Omental fat pad (tissue), 4 donors: ENCODE results near the gene NOL6. TPM values are rescaled to one million over a fixed set of nuclear protein-coding genes. Genes with fewer than 3 reads are reported as not detected.
A peak's percentile ranks its signal among the peaks of the same experiment; 100 is the strongest.

ENCODE experiments used
- ATAC-seq: fragments of 150-250 bp; one replicate; pipeline ENCODE4 v1.9.1; 2016; ENCODE audit warnings: mild to moderate bottlenecking, moderate library complexity; ENCODE audit not compliant: low FRiP score
- DNase-seq: peaks from one replicate; pipeline ENCODE4 v3.0.0-alpha.2; 2019; ENCODE audit warnings: low spot score
- total RNA-seq, 4 donors: library from RNA; depleted of rRNA; stranded (reverse); fragments of >200 nt; gene quantifications; one replicate each; pipeline ENCODE4 v1.1.0, GENCODE V29; 2016
- TF ChIP-seq, protein P1 (sequence below), 3 donors: fragments of 450-650 bp; IDR thresholded peaks; one replicate each; pipeline ENCODE4 v1.5.1; 2016 to 2017; ENCODE audit warnings: antibody characterized with exemption in 3 of 3, mild to moderate bottlenecking in 3 of 3, moderate library complexity in 2 of 3

Gene NOL6
- total RNA-seq, 4 donors from 2014 or later, result 19.1 to 76.7 (median 21.4) TPM

DNA sequence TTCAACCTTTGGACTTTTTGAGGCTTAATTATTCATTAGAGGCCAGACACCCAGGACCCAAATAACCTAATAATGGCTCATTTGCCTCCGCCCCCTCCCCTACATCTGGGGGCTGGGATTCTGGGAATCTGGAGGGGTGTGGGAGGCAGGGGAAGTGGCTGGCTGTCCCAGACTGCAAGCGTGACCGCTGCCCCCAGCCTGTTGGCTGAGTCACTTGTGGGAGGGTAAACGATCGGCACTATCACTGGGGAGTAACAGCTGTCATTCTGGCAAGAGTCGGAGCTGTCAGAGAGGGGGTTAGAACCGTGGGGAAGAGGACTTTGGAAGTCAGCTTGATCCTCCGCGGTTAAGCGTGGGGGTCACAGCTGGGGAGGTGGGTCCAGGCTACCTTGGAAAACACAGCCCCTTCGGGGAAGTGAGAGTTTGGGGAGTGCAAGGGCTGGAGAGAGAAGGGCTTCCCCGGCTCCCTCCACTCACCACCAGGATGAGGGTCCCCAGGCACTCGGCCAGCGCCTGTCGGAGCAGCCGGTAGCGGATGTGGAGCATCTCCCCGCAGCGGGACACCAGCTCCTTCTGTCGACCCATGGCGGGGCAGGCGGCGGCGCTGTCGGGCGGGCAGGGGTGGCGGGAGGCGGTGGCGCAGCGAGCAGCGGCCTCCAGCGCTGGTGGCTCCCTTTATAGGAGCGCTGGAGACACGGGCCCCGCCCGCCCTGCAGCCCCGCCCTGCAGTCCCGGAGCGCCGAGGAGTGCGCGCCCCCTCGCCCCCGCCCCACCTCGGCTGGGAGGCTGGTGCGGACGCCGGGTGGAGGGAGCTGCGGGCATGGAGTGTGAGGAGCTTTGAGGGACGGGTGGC lies 26.6 kb downstream of the NOL6 start, which contains the start of gene AQP3:
Gene AQP3 (minus strand): TSS at position 648 of the 853 bp plus-strand sequence. CDS start 63 bp downstream, at position 585.
- no peak for DNase-seq
- TF ChIP-seq, protein P1, sequence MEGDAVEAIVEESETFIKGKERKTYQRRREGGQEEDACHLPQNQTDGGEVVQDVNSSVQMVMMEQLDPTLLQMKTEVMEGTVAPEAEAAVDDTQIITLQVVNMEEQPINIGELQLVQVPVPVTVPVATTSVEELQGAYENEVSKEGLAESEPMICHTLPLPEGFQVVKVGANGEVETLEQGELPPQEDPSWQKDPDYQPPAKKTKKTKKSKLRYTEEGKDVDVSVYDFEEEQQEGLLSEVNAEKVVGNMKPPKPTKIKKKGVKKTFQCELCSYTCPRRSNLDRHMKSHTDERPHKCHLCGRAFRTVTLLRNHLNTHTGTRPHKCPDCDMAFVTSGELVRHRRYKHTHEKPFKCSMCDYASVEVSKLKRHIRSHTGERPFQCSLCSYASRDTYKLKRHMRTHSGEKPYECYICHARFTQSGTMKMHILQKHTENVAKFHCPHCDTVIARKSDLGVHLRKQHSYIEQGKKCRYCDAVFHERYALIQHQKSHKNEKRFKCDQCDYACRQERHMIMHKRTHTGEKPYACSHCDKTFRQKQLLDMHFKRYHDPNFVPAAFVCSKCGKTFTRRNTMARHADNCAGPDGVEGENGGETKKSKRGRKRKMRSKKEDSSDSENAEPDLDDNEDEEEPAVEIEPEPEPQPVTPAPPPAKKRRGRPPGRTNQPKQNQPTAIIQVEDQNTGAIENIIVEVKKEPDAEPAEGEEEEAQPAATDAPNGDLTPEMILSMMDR (IDR thresholded peaks at IDR 0.05), result no peak

DNA sequence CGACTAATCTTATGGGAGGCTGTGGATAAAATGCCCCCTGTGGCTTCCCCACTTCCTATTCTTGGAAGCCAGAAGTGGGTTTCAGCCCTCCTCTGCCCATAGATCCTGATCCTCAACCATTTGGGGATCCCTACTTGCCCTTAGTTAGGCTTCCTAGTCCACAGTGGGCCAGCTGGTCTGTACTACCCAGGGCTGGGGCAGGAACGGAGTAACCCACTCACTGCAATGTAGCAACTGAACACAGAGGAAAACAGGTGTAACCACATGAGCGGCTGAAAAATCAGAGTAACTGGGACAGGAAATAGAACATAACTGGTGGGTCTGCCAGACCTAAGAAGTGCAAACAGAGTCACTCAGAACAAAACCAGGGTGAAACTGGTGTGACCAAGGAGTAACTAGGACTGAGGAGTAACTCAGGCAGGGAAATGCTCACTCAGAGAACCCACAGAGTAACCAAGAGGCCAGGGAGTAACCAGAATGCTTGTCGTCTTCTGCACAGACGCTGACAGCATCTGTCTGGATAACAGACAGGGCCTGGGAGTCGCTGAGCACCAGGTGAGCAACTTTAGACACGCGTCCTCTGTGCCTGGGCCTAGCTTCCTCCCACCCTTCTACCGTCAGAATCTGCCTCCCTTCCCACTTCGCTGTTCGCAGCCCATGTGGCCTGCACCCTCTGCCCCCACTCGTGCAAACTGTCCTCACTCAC lies 27.3 kb downstream of the NOL6 start:
- TF ChIP-seq, protein P1 (IDR thresholded peaks at IDR 0.05), result no peak
- peak; percentile 27 for ATAC-seq
- DNase-seq, result no peak

More for the DNA sequence above, 26.6 kb downstream of the NOL6 start, which contains the start of gene AQP3:
- ATAC-seq, result peak; percentile 83

DNA sequence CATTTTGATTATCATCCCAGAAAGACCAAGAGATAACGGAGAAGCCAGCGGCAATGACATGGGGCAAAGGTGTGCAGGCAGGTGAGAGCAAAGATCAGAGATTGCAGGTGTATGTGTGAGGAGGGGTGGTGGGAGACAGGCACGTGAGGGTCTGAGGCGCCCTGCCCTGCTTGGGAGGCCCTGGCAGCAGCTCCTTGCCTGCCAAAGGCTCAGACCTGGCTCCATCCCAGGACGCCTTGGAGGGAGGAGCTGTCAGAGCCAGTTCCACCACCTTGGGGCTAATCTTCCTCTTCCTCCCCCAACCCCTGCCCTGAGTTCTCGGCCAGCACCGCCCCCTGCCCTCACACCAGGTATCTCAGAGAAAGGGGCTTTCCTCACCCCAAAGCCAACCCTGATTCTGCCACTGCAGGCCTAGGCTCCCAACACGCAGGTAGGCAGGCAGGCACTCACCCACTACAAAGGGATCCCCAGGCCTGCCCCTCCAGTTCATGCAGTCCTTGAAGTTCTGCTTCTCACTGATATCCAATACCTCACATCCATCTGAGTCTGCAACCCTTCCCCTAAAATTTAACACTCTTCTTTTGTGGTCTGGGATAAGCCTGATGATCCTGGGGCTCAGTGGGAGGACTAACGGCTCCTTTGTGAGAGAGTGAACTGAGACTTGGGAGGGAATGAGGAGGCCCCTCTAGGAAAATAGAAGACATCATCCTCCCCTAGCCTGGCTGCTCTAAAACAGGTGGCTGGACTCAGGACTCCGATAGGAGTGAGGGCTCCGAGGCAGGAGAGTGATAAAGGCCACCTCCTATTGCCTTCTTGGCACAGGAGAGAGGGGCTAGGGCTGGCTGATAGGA lies 28.1 kb downstream of the NOL6 start:
- ATAC-seq (no peak), DNase-seq (no peak)
- TF ChIP-seq, protein P1 (IDR thresholded peaks at IDR 0.05), result no peak

DNA sequence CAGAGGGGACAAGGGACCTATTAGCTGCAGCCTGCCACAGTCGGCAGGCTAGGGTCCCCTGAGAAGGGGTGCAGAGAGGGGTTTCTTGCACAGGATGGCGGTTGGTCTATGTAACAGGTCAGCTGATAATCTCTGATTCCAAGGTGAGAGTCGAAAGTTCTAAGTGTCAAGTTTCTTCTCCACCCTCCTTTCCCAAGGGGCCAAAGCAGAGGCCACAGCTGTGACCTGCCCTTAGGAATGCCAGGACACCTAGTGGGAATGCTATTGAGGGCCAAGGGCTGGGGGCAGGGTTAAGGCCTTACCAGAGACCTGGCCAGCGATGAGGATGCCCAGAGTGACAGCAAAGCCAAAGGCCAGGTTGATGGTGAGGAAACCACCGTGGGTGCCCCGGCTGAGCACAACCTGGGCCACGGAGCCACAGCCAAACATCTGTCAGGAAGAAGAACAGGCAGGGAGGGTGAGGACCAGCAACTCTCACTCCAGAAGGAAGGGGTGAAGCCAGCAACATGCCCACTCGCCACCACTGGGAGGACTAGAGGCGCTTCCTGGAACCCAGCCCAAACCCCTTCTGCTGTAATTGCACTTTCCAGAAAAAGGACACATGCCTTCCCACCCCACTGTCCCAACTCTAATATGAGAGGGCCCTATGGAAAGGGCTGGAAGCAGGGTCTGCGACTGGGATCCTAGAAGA lies 30.1 kb downstream of the NOL6 start:
- no peak for DNase-seq

DNA sequence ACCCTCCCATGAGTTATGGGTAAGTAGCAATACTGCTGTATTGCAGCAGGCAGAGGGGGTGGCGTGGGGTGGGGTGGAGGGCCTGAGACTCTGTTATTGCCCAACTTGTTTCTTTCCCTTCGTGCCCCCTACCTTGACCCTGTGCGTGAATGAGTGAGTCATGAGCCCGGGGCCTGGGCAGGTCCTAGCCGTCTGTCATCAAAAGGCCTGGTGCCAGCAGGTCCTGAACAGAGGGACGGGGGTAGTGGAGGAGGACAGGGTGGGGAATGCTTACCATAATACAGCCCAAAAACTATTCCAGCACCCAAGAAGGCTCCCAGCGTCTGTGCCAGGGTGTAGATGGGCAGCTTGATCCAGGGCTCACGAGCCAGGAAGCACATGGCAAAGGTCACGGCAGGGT lies 30.7 kb downstream of the NOL6 start:
- ATAC-seq (peak; percentile 37), DNase-seq (no peak)
- TF ChIP-seq, protein P1 (IDR thresholded peaks at IDR 0.05), result no peak

More for the DNA sequence above, 30.1 kb downstream of the NOL6 start:
- TF ChIP-seq, protein P1 (IDR thresholded peaks at IDR 0.05), result no peak
- ATAC-seq, result no peak

DNA sequence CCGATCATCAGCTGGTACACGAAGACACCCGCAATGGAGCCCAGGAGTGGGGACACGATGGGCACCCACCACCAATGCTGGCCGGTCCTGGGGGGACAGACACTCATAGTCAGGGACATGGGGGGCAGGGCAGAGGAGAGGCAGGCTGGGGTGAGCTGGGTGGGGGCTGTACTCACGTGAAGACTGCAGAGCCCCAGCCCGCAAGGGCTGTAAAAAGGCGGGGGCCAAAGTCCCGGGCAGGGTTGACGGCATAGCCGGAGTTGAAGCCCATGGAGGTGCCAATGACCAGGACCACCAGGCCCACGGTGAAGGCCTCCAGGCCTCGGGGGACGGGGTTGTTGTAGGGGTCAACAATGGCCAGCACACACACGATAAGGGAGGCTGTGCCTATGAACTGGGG lies 31.6 kb downstream of the NOL6 start:
- DNase-seq, result no peak
- TF ChIP-seq, protein P1 (IDR thresholded peaks at IDR 0.05), result no peak
- ATAC-seq, result no peak
